Kidney capillary endothelial cell (primary cell): ENCODE data around the gene ANK3.

ENCODE experiments used
- DNase-seq: peaks from one replicate; pipeline ENCODE4 v3.0.0-alpha.2; 2018; ENCODE audit warnings: low spot score

ANK3 gene

GRCh38 chr10:60172363-60172990 lies 217.2 kb downstream of the ANK3 start:
- no peak for DNase-seq

- DNase-seq = no peak
These were observed 218.2 kb downstream of the ANK3 start for GRCh38 chr10:60171436-60172013.

- DNase-seq = no peak
These were observed 219.4 kb downstream of the ANK3 start for GRCh38 chr10:60170250-60170649.

- DNase-seq = no peak
These were observed 220.6 kb downstream of the ANK3 start for GRCh38 chr10:60169111-60169510.

GRCh38 chr10:60167050-60167449 lies 222.6 kb downstream of the ANK3 start:
- no peak for DNase-seq

- DNase-seq = no peak
These were observed 225.9 kb downstream of the ANK3 start for GRCh38 chr10:60163786-60164185.

- DNase-seq = no peak
These were observed 227.0 kb downstream of the ANK3 start for GRCh38 chr10:60162631-60163030.

GRCh38 chr10:60155943-60156683 lies 233.6 kb downstream of the ANK3 start:
- DNase-seq = no peak

- no peak for DNase-seq
These were observed 234.4 kb downstream of the ANK3 start for GRCh38 chr10:60155099-60155877.

- DNase-seq = no peak
These were observed 240.7 kb downstream of the ANK3 start for GRCh38 chr10:60149003-60149402.

- no peak for DNase-seq
These were observed 241.3 kb downstream of the ANK3 start for GRCh38 chr10:60148266-60148840.

GRCh38 chr10:60147576-60148265 lies 242.0 kb downstream of the ANK3 start:
- DNase-seq = no peak

- no peak for DNase-seq
These were observed 242.7 kb downstream of the ANK3 start for GRCh38 chr10:60147025-60147424.

- no peak for DNase-seq
These were observed 245.6 kb downstream of the ANK3 start for GRCh38 chr10:60144099-60144498.

GRCh38 chr10:60142736-60143135 lies 246.9 kb downstream of the ANK3 start:
- DNase-seq = no peak

GRCh38 chr10:60141896-60142559 lies 247.6 kb downstream of the ANK3 start:
- DNase-seq = no peak

- DNase-seq = no peak
These were observed 248.7 kb downstream of the ANK3 start for GRCh38 chr10:60140651-60141632.

- no peak for DNase-seq
These were observed 249.7 kb downstream of the ANK3 start for GRCh38 chr10:60139798-60140566.

GRCh38 chr10:60139290-60139689 lies 250.4 kb downstream of the ANK3 start:
- no peak for DNase-seq
